IPS DF 6.9 (cell line): ENCODE data around the gene DPP6.

Experiments used
- DNase-seq: peaks from one replicate; pipeline ENCODE4 v3.0.0-alpha.2; 2013; ENCODE audit warnings: low read depth, low spot score
- H3K27ac ChIP-seq: one replicate; pipeline ENCODE4 v1.5.1; 2013; ENCODE audit warnings: low read length, control low read depth
- H3K27me3 ChIP-seq: 2 replicates; pipeline ENCODE4 v1.6.1; 2013; ENCODE audit warnings: mild to moderate bottlenecking, low read length; ENCODE audit not compliant: control insufficient read depth, insufficient read depth
- H3K36me3 ChIP-seq: 2 replicates; pipeline ENCODE4 v1.6.1; 2013; ENCODE audit warnings: low read length; ENCODE audit not compliant: control insufficient read depth, insufficient read depth
- H3K4me1 ChIP-seq: 2 replicates; pipeline ENCODE4 v1.6.1; 2013; ENCODE audit warnings: low read length; ENCODE audit not compliant: control insufficient read depth, insufficient read depth
- H3K4me3 ChIP-seq: 2 replicates; pipeline ENCODE4 v1.5.1; 2013; ENCODE audit warnings: mild to moderate bottlenecking, low read length
- H3K9me3 ChIP-seq: 2 replicates; pipeline ENCODE4 v1.6.1; 2013; ENCODE audit warnings: low read length, inconsistent platforms; ENCODE audit not compliant: control insufficient read depth, insufficient read depth
- WGBS: extraction: QIAGEN DNeasy Blood & Tissue Kit; methylation state at CpG from one replicate; pipeline ENCODE4 v1.1.7; 2013; ENCODE audit warnings: mixed read lengths, missing lambda C conversion rate; ENCODE audit not compliant: insufficient read length, insufficient coverage; 5-methylcytosine and 5-hydroxymethylcytosine counted together

The DPP6 gene

DNA sequence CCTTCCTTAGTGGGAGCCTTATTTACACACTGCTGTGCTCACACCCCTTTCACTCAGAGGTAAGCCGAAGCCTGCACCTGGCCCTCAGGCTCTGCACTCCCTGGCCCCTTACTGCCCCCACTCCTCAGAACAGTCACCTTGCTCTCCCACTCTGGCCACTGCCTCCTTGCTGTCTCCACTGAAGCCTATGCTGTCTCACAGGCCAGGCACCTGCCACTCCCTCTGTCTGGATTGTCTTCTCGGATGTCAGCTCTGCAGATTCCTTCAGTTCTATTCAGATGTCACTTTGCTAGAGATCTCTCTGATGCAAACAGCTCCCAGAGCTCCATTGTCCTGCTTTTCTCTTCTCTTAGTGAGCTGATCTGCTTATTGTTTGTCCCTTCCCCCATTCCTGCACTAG, 390.7 kb downstream of the DPP6 start:
- H3K4me3 ChIP-seq, result no peak overlapping the region
- H3K9me3 ChIP-seq, result no peaks in the 10 kb centered on the region
- no peak for DNase-seq
- H3K27me3 ChIP-seq, result no peaks in the 10 kb centered on the region
- no peak overlapping the region for H3K27ac ChIP-seq
- no peaks in the 10 kb centered on the region for H3K36me3 ChIP-seq
- H3K4me1 ChIP-seq, result peaks cover 3% of the 10 kb centered on the region; the same call in 1 of the 2 replicates
- no CpG with 5 or more reads among the region's 2 CpGs for WGBS

DNA sequence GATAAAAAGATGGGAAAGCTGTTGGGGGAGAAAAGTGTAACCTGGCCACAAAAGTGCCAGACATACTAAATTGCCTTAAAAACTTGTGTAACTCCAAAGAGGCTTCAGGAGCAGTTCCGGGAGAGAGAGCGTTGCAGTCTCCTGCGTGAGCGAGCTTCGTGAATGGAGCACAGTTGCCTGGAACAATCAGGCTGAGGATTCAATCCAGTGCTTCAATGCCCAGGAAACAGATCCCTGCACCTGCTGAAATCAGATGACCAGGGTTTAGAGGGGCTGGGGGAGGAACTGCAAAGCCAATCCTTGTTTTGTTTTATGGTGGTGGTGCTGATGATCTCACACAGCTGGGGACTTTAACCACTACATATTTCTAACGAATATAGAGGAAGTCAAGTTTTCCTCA, 398.3 kb downstream of the DPP6 start:
- Histone ChIP-seq H3K36me3 (no peaks in the 10 kb centered on the region), H3K9me3 (no peaks in the 10 kb centered on the region), H3K4me3 (no peak overlapping the region), H3K27me3 (no peaks in the 10 kb centered on the region), H3K4me1 (no peaks in the 10 kb centered on the region), H3K27ac (no peak overlapping the region)
- WGBS, result no CpG with 5 or more reads among the region's 6 CpGs
- DNase-seq, result no peak

DNA sequence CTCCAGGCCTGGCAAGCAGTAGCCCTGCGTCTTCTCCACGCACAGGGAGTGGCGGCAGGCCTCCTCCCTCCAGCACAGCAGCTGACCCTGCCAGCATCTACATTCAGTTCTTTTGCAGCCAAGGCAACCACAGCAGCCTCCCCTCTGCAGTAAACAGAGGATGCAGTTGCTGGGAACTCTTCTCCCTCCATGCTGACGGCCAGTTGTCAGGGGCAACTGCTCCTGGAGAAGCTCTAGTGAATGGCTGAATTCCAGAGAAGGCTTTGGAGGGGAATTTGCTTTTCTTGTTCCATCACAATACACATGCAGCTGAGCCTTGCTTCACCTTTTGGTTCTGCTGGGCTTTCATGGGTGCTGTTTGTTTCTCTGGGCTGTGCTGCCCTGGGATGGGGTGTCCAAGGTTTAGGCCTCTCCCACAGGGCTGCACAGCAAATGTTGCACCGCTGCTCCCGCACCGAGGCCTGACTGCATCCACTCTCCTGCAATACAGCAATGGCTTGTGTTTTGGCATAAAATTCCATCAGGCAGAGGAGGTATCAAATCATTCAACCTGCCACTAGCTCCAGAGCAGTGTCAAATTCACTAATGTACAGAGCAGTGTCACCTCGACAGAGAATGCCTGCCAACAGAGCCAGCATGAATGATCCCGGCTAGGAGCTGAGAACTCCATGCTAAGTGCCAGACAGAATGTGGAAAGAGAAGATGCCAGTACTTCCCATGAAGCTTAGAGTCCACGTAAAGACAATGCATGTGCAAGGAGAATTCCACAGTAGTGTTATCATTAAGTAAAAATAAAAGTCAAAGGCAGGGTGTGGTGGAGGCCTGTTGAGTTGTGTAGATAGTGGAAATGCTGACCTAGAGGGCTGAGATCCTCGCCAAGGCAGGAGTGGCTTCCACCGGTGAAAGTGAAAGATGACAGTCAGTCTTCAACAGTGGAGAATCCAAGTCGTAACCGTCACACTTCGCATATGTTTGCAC, 399.6 kb downstream of the DPP6 start:
- no CpG with 5 or more reads among the region's 15 CpGs for WGBS

DNA sequence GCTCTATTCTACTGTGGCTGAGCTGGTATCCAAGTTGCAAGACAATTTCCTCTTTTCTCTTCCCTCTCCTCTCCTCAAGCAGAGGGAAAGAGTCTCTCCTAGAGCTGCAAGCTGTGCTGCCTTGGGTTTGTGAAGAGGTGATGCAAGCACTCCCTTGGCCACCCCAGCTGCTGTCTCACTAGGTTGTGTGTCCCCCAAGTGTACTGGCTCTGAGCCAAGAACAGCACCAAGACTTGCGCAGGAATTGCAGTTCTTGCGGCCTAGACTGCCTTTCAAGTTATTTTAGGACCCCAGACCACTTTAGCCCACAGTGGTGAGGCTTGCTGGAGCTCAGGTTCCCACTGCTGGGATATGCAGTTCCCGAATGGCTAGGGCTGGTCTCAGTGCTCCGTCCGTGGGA, 411.6 kb downstream of the DPP6 start:
- Histone ChIP-seq H3K9me3 (no peaks in the 10 kb centered on the region), H3K4me3 (no peak overlapping the region), H3K27ac (no peak overlapping the region), H3K27me3 (no peaks in the 10 kb centered on the region), H3K36me3 (no peaks in the 10 kb centered on the region), H3K4me1 (no peaks in the 10 kb centered on the region)
- no CpG with 5 or more reads among the region's 5 CpGs for WGBS
- DNase-seq, result no peak

More for the DNA sequence above, 399.6 kb downstream of the DPP6 start:
- Histone ChIP-seq H3K9me3 (no peaks in the 10 kb centered on the region), H3K36me3 (no peaks in the 10 kb centered on the region), H3K27ac (no peak overlapping the region), H3K4me1 (no peaks in the 10 kb centered on the region), H3K27me3 (no peaks in the 10 kb centered on the region), H3K4me3 (no peak overlapping the region)
- no peak for DNase-seq

DNA sequence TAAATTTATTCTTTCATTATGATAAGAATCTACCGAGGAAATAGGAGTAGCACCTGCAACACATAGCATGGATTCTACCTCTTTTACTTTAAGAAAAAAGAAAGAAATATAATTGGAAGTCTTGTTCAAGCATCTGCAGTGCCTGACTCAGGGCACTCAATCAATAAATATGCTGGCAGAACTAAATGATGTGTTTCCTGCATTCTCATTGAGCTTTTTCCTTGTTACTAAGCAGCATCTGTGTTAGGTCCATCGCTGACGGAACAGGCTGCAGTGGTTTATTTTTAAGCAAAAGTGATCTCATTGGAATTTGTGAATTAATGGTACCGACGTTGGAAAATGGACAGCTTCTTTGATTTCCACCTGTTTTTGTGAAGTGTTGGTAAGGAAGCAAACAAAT, 417.5 kb downstream of the DPP6 start:
- no peak for DNase-seq
- Histone ChIP-seq H3K36me3 (no peaks in the 10 kb centered on the region), H3K27me3 (no peaks in the 10 kb centered on the region), H3K4me3 (no peak overlapping the region), H3K4me1 (no peaks in the 10 kb centered on the region), H3K9me3 (no peaks in the 10 kb centered on the region), H3K27ac (no peak overlapping the region)
- no CpG with 5 or more reads among the region's 5 CpGs for WGBS

DNA sequence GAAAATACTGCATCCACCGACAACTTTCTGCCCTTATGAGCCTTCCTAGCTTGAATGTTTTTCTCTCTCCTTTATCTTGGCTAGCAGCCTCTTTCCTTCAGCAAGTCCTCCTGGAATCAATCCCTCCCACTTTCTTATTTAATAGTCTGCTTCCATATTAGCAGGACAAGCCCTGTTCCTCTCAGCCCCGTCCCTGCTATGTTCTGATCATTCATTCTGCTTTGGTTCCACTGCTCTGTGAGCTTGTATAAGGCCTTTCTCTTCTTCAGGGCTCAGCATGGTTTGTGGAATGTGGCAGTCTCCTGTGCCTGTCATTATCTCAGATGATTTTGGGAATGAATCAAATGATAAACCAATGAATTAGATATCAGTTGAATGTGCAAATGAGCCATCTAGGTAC, 420.1 kb downstream of the DPP6 start:
- Histone ChIP-seq H3K36me3 (no peaks in the 10 kb centered on the region), H3K4me3 (no peak overlapping the region), H3K9me3 (no peaks in the 10 kb centered on the region), H3K27ac (no peak overlapping the region), H3K27me3 (no peaks in the 10 kb centered on the region), H3K4me1 (no peaks in the 10 kb centered on the region)
- no peak for DNase-seq
- WGBS, result no CpG with 5 or more reads among the region's 2 CpGs

DNA sequence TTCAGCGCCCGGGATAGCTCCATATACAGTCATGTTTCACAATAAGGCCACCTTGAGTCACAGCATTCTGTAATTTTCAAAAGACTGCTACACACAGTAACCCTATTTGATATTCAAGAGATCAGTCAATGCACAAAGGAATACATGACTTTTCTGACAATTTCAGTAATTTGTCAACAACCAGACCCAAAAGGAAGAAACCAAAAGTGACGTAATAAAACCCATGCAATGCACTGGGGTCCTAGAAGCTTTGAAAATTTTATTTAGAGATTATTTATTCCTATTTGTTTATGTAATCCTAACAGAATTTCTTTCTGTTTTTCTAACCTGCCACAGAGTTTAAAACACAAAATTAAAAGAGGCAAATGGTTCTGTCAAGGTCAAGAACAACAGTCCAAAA, 421.2 kb downstream of the DPP6 start:
- Histone ChIP-seq H3K4me1 (no peaks in the 10 kb centered on the region), H3K27me3 (no peaks in the 10 kb centered on the region), H3K4me3 (no peak overlapping the region), H3K36me3 (no peaks in the 10 kb centered on the region), H3K27ac (no peak overlapping the region), H3K9me3 (no peaks in the 10 kb centered on the region)
- WGBS, result no CpG with 5 or more reads among the region's 3 CpGs
- no peak for DNase-seq

DNA sequence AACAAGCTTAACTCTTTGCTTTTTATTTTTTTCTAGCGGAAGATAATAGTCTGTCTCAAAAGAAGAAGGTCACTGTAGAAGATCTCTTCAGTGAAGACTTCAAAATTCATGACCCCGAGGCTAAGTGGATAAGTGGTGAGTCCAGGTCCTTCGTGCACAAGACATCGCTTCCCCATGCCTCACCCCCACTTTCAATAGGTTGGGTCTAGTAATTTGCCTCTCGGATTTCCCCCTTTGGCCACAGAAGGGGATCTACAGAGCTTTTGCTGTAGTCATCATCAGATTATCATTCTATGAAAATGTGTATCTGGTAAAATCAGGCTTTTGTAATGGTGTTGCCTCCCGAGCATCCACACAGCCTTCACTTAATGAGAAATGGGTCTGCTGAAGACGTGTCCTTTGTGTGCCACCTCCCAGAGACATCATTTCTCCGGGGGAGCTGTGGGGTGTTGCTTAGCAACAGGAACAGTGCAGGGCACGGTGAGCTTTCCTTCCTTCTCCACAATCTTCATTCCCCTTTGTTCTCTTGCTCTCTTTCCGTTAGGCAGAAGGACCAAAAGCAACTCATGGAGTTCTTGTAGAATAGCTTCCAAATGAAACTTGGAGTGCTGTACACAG, 422.8 kb downstream of the DPP6 start:
- Histone ChIP-seq H3K27me3 (no peaks in the 10 kb centered on the region), H3K4me1 (no peaks in the 10 kb centered on the region), H3K36me3 (no peaks in the 10 kb centered on the region), H3K4me3 (no peak overlapping the region), H3K27ac (no peak overlapping the region), H3K9me3 (no peaks in the 10 kb centered on the region)
- no CpG with 5 or more reads among the region's 10 CpGs for WGBS
- DNase-seq, result no peak

DNA sequence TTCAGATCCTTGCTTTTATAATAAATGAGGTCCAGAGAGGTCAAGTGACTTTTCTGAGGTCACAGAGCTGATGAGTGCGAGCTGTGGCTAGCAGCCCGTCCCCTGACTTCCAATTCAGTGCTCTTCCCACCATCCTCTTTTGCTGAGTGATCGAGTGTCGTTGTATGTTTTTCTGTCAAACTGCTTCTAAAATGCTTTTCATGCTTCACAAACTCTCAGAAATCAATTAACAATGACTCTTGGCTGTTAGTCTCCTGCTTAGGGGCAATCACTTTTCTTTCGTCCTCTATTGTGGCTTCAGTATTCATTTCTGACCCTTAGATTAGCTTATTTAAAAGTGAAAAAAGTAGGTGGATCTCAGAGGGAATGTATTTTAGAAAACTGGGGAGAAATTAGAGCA, 423.7 kb downstream of the DPP6 start:
- Histone ChIP-seq H3K27ac (no peak overlapping the region), H3K27me3 (no peaks in the 10 kb centered on the region), H3K36me3 (no peaks in the 10 kb centered on the region), H3K4me1 (no peaks in the 10 kb centered on the region), H3K4me3 (no peak overlapping the region), H3K9me3 (no peaks in the 10 kb centered on the region)
- no peak for DNase-seq
- WGBS, result no CpG with 5 or more reads among the region's 5 CpGs

DNA sequence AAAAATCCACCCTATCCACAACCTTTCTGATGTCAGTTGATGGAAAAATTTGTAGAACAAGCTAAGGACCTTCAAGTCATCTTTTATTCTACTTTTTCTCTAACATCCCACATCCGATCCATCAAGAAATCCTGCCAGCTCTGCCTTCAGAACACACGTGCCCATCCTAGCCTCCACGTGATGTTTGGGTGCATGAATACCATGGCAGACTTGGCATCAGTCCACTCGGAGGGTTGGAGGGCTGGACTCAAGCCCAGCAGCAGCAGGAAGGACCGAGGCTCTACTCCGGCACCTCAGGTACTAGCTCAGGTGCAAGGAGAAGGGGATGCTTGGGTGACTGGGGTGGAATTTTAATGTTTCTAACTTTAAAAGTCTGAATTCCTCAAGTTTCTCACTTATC, 428.6 kb downstream of the DPP6 start:
- Histone ChIP-seq H3K27me3 (no peaks in the 10 kb centered on the region), H3K4me3 (no peak overlapping the region), H3K9me3 (no peaks in the 10 kb centered on the region), H3K36me3 (no peaks in the 10 kb centered on the region), H3K4me1 (no peaks in the 10 kb centered on the region), H3K27ac (no peak overlapping the region)
- WGBS, result no CpG with 5 or more reads among the region's 6 CpGs
- DNase-seq, result no peak
